ENCODE results near the gene RALGPS1. TPM values are rescaled to one million over a fixed set of nuclear protein-coding genes. Genes with fewer than 3 reads are reported as not detected.
A peak's percentile ranks its signal among the peaks of the same experiment; 100 is the strongest.

RALGPS1 gene
- total RNA-seq, 4 donors from 2014 or later = 7.3 to 22.4 (median 15.4) TPM

GRCh38 chr9:127035423-127035822 lies 120.8 kb downstream of the RALGPS1 start:
- DNase-seq (ENCODE audit: low spot score in 2 of 2) = peak in 1 of 2 donors; percentile 87
- TF ChIP-seq CTCF (IDR thresholded peaks at IDR 0.05) (no peak), POLR2A (IDR thresholded peaks at IDR 0.05) (no peak)
- intact Hi-C loops (cut with DNase I; ENCODE audit: low total_unique reads) = loop anchor here (10.0 kb wide), 1 partner anchor 51 kb away; no protein-coding TSS in a partner anchor
- 75 to 80% methylated on average over 4 of the region's 4 CpGs for WGBS, 2 donors
- no peak overlapping the region for H3K4me3 ChIP-seq (ENCODE audit: low read depth, poor library complexity, severe bottlenecking)

- TF ChIP-seq CTCF (IDR thresholded peaks at IDR 0.05) (no peak), POLR2A (IDR thresholded peaks at IDR 0.05) (no peak)
- intact Hi-C loops (cut with DNase I; ENCODE audit: low total_unique reads) = loop anchor here (10.0 kb wide), 1 partner anchor 51 kb away; no protein-coding TSS in a partner anchor
- H3K4me3 ChIP-seq (ENCODE audit: low read depth, poor library complexity, severe bottlenecking) = no peak overlapping the region
- peak in 1 of 2 donors; percentile 83 for DNase-seq (ENCODE audit: low spot score in 2 of 2)
- 34 to 56% methylated on average over 4 of the region's 4 CpGs for WGBS, 2 donors
Observed at GRCh38 chr9:127035948-127036347, 121.4 kb downstream of the RALGPS1 start.

- 74 to 83% methylated on average over 2 of the region's 2 CpGs for WGBS, 2 donors
- intact Hi-C loops (cut with DNase I; ENCODE audit: low total_unique reads) = loop anchor here (10.0 kb wide), 1 partner anchor 52 kb away; no protein-coding TSS in a partner anchor
- TF ChIP-seq POLR2A (IDR thresholded peaks at IDR 0.05) (no peak), CTCF (IDR thresholded peaks at IDR 0.05) (no peak)
- peak in 1 of 2 donors; percentile 40 for DNase-seq (ENCODE audit: low spot score in 2 of 2)
- H3K4me3 ChIP-seq (ENCODE audit: low read depth, poor library complexity, severe bottlenecking) = no peak overlapping the region
Observed at GRCh38 chr9:127036437-127036836, 121.9 kb downstream of the RALGPS1 start.

GRCh38 chr9:127038531-127038930 lies 123.9 kb downstream of the RALGPS1 start:
- intact Hi-C loops (cut with DNase I; ENCODE audit: low total_unique reads) = loop anchor here (10.0 kb wide), 1 partner anchor 54 kb away; no protein-coding TSS in a partner anchor
- H3K4me3 ChIP-seq (ENCODE audit: low read depth, poor library complexity, severe bottlenecking) = no peak overlapping the region
- TF ChIP-seq CTCF (IDR thresholded peaks at IDR 0.05) (no peak), POLR2A (IDR thresholded peaks at IDR 0.05) (no peak)
- 92 to 95% methylated on average over 5 of the region's 5 CpGs for WGBS, 2 donors
- DNase-seq (ENCODE audit: low spot score in 2 of 2) = peak in 1 of 2 donors; percentile 64

- TF ChIP-seq POLR2A (IDR thresholded peaks at IDR 0.05) = no peak
- TF ChIP-seq CTCF (IDR thresholded peaks at IDR 0.05) = no peak
- DNase-seq (ENCODE audit: low spot score in 2 of 2) = no peak
- 95 to 96% methylated on average over 2 of the region's 2 CpGs for WGBS, 2 donors
- H3K4me3 ChIP-seq (ENCODE audit: low read depth, poor library complexity, severe bottlenecking) = no peak overlapping the region
- intact Hi-C loops (cut with DNase I; ENCODE audit: low total_unique reads) = loop anchor here (10.0 kb wide), 1 partner anchor 55 kb away; no protein-coding TSS in a partner anchor
Observed at GRCh38 chr9:127039492-127039891, 124.9 kb downstream of the RALGPS1 start.

GRCh38 chr9:127045148-127045547 lies 130.6 kb downstream of the RALGPS1 start:
- intact Hi-C loops (cut with DNase I; ENCODE audit: low total_unique reads) = no loop called here
- no peak for DNase-seq (ENCODE audit: low spot score in 2 of 2)
- no peak for TF ChIP-seq CTCF (IDR thresholded peaks at IDR 0.05)
- TF ChIP-seq POLR2A (IDR thresholded peaks at IDR 0.05) = no peak
- H3K4me3 ChIP-seq (ENCODE audit: low read depth, poor library complexity, severe bottlenecking) = no peak overlapping the region
- WGBS, 2 donors = 98 to 100% methylated on average over 1 of the region's 1 CpG

Measured in lower leg skin (tissue), 4 donors.